HG03108 (cell line): Measurements from ENCODE around the gene EYS.
"Not testable (repeated sequence)": the region's sequence is repeated elsewhere in the genome, so short reads cannot be mapped to it uniquely, and the experiment has no call there.

Source experiments
- ATAC-seq: cut with Tn5 transposase; IDR thresholded peaks from one replicate; pipeline ENCODE4 v1.9.1; 2021; ENCODE audit warnings: moderate library complexity; ENCODE audit not compliant: unreplicated experiment

EYS gene

DNA sequence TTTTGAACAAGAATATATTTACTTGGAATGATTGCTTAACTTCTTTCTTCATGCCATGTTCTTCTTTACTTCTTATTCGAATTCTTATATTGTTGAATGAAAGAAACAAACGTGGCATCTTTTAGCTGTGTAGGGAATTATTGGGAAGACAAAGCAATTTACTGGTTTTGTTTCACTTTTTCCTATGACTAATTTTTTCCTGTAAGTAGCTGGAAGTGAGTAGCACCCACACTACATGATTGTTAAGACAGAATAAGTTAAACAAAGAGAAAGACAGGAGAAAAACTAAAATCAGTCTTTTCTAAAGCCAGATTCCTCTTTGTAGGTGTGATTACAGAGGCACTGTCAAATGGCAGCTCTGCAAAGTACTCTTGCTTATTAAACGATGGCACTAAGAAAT lies 593.4 kb downstream of the EYS start:
- no peak for ATAC-seq

DNA sequence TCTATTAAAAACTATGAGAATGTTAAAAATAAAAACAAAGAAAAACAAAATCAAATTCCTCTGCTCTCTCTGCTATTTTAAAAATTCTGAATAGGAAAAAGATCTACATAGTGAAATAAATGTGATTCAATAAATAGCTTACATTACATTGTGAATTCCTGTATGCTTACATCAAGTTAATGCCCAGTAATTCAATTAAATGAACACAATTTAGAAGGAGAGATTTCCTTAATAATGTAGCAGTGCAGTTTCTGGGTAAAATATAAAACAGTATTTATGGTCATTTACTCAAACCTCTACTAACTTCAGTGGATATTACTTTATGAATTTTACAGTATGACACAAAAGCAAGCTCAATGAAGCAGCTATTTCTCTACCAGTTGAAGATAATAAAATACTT lies 594.6 kb downstream of the EYS start:
- no peak for ATAC-seq

DNA sequence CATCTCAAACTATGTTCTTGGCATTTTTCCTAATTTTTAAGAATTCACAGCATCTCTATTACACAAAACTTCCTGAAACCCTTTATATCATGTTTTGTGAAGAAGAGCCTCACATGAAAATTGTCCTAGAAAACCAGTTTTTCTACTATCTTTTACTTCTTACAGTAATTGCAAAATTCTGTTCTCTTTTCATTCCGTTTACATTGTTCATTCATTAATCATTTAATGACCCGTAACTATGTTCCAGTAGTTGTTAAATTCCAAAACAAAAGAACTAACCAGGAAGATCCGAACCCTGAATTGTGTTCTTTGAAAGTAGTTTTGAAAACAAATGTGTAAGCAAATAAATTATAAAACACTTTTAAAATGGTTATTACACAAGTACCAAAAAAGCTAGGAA lies 597.0 kb downstream of the EYS start:
- no peak for ATAC-seq

DNA sequence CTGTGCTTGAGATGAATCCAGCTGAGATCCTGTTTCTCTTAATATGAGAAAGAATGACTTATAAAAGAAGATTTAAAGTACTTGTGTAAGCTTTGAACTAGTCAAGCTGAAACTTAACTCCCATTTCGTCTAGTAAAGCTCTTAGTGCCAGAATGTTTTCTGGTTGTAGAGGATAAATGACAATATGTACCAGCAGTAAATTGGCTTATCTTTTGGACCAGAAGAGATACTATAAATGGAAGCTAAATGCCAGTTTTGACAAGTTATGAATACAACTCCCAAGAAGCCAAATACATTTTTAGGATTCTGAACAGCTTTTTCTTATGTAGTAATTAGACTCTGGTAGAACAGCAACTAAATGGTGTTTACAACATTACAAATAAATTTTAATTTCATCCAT lies 608.7 kb downstream of the EYS start:
- no peak for ATAC-seq

DNA sequence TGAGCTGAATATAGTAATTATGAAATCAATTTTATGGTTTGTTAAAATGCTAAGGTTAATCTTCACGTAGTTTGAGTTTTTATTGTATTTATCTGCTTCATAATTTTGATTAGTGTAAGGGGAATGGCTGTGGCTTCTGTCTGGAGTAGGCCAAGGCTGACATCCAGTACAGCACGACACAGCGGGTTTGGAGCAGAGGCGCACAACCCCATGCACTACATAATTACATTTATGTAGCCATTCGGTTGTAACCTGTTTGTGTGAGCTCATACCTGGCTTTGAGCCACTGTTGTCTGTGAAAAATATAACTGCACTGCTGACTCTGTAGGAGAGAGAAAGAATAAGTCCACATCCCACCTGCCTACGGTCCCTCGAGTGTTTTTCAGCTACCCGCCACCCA lies 615.5 kb downstream of the EYS start:
- no peak for ATAC-seq

DNA sequence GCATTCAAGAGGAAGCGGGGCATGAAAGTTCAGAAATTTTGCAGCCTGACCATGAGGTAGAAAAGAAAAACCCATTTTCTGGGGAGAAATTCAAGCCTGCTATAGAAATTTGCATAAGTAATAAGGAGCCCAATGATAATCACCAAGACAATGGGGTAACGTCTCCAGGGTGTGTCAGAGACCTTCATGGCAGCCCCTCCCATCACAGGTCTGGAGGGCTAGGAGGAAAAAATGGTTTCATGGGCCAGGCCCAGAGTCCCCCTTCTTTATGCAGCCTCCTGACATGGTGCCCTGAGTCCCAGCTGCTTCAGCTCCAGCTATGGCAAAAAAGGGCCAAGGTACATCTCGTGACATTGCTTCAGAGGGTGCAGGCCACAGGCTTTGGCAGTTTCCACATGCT lies 618.5 kb downstream of the EYS start:
- no peak for ATAC-seq

DNA sequence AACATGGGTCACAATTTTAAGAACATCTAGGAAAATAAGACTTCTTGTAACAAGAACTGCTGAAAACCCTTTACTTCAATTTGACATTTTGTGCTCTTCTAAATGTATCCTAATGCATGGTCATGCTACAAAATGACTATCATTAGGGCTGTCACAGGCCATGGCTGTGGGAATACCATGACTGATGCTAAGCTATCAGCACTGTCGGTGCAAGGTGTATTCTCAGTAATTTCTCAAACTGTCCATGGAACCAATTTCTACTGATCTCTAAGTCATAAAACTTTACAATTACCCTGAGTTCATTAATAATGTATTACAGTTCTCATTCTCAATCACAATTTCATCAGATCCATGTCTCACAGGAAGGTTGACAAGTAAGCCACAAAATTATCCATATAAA lies 625.3 kb downstream of the EYS start:
- ATAC-seq: no peak

DNA sequence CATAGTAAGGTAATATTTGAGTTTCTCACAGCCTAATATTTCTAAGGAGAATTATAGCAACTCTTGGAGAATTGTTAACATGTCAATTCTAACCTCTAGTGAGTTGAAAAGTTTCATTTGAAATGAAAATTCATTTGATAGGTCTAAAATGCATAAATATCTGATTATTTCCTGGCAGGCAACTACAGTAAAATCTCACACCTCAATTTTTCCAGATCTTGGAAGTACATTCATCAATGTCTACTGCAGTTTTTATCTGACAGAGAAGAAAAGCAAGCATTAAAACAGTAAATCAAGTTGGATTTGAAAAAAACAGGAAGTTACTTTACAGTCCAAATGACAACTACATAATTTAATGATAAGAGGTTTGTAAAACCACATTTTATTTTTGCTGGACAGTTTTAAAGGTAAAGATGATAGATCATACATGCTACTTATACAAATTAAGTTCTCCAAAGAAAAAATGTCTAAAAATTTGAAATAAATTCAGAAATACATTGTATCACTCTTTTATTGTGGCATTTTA lies 631.3 kb downstream of the EYS start:
- ATAC-seq: no peak

DNA sequence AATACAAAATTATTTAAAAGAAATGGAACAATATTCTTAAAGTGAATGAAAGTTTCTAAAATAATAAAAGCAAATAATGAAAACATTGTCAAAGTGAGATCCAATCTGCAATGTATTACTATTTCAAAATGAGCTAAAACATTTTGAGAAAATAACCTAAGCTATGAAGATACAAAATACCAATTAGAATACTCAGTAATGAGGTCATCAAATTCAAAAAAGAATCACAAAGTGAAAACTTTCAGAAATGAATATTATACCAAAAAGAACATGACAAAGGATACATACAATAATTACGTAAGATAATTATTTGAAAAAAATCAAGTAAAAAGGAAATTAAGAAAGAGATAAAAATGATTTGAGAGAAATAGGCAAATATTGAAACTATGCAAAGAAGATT lies 634.5 kb downstream of the EYS start:
- no peak for ATAC-seq

DNA sequence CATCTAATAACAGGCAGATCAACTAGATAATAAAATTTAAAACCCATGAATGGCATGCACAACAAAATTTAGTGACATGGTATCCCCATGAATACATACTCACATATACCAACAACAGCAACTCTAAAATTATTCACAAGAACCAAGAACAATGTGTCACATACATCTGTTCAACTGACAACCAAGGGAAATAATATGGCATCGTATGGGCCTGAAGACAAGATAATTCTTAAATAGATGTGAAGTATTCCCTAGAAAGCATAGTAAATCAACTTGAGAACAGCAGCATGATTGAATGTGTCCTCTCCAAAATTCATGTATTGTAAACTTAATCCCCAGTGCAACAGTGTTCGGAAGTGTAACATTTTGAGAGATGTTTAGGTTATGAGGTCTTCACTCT lies 635.5 kb downstream of the EYS start:
- no peak for ATAC-seq

DNA sequence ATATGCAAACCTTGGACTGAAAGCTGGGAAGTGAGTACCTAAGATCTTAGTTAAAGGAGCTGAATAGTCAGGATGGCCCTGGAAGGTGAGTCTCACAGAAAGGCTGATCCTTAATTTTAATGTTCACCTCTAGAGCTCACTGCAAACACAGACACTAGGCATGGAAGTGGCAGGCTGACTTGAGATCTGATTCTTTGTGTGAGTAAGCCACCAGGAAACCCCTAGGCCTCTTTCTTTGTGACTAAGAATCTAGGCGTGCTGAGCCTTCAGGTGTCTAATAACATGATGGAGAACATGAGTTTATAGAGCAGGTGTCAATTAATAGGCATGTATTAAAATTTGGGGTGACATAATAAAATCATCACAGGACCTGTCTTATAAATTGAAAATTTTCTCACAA lies 642.2 kb downstream of the EYS start:
- ATAC-seq: no peak

DNA sequence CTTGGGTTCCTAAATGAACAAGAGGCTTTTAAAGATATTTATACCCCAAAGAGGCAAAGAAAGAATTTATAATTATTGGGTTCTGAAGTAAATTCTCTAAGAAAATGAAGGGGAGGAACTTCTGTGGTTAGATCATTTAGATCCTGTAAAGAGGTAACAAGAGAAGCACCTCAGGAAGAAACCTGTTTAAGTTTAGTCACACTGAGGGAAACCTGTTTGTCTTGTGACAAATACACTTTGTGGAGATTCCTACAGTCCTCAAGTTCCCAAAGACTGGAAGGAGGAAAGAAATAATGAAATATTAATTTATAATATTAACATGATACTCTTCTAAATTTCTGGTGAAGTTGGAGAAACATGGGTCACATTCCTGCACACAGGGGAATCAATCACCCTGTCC lies 647.5 kb downstream of the EYS start:
- ATAC-seq: no peak

DNA sequence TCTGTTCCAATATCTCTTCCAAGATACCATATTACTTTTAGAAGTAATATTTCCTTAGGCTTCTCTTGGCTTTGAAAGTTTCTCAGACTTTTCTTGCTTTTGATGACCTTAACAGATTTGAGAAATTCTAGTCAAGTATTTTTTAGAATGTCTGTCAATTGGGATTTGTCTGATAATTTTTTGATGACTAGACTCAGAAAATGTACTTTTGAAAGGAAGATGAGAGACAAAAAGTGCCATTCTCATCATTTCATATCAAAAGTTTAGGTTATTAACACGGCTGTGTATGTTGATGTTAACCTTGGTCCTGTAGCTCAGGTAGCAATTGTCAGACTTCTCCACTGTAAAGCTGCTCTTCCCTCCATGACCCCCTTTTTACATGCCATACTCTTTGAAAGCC lies 651.5 kb downstream of the EYS start:
- ATAC-seq: no peak

DNA sequence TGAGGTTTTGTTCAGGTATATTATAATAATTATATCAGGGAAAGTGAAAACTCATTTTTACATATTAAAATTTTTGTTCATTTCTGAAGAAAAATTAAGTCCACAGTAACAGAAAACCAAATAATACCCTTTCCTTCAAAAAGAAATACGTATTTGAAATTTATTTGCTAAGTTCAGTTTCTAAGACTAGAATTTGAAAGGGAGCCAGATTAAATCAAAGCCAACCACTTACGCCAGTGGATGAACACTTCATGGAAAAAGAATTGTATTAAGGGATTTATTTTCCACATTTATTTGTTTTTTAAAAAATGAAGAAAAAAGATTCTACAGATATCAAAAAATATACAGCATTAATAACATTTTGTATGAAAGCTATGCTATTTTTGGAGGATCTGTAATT lies 654.4 kb downstream of the EYS start:
- ATAC-seq: no peak

DNA sequence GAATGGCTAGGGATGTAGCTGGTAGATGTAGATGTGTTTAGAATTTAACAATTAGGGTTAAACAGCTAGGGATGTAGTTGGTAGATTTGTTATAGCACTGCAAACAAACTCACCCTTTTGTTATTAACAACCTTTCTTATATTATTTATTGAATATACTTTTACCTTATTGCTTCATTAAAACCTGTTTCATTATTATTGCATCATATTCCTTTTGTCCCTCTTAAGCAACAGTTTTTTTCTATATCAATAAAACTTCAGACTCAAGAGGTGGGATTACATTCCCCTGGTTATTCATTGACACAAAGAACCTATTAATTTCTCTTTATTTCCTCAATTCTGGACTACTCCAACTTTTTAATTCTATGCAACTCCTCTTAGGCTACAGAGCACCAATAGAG lies 661.2 kb downstream of the EYS start:
- ATAC-seq: no peak

DNA sequence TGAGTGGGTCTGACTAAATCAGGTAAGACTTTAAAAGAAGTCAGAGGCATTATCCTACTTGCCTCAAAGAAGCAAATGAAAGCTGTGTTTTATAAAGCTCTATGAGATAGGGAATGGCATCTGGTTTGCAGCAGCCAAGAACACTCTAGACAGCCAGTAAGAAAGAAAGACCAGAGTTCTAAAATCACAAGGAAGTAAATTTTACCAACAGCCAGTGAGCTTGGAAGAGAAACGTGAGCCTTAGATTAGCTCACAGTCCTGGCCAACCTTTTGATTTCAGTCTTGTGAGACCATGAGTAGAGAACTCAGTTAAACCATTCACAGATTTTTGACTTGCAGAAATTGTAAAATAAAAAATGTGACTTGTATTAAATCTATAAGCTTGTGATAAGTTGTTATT lies 693.0 kb downstream of the EYS start:
- ATAC-seq: no peak

DNA sequence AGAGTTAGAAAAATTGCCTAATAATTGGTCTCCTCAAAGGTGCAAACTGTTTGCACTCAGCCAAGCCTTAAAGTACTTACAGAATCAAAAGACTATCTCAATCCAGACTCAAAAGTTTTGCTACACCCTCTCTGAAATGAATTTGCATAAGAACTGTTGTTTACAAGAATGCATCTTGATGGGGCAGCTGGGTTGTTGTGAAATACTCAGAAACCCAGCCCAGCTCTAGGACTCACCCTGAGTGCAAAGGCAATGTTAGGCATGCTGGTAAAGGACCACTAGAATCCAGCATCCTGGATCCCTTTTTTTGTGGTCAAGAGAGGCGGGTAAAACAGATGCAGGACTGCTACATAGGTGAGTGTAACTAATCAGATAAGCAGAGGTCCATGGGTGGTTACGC lies 700.2 kb downstream of the EYS start:
- ATAC-seq: no peak

DNA sequence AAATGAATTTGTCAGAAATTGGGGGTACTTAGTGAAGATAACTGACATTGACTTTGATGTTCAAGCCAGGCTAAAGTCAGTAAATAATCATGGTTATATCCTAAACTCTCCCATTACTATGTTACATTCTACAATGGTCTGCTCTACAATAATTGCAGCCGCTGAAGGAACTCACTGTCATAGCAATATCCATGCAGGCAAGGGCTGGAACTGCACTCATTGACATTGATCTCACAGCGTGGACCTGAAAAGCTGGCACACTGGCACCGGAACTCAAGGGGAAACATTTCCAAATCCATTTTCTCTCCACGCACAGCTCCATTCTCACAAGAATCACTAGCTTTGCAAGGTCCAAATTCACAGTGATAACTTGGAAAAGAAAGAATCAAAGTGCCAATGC lies 702.7 kb downstream of the EYS start:
- no peak for ATAC-seq

DNA sequence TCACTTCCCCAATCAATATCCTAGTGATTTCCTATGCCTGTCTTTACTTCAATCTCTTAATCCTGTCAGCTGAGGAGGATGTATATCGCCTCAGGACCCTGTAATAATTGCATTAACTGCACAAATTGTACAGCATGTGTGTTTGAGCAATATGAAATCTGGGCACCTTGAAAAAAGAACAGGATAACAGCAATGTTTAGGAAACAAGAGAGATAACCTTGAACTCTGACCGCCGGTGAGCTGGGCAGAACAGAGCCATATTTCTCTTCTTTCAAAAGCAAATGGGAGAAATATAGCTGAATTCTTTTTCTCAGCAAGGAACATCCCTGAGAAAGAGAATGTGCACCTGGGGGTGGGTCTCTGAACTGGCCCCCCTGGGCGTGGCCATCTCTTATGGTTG lies 704.1 kb downstream of the EYS start:
- not testable (repeated sequence) for ATAC-seq

DNA sequence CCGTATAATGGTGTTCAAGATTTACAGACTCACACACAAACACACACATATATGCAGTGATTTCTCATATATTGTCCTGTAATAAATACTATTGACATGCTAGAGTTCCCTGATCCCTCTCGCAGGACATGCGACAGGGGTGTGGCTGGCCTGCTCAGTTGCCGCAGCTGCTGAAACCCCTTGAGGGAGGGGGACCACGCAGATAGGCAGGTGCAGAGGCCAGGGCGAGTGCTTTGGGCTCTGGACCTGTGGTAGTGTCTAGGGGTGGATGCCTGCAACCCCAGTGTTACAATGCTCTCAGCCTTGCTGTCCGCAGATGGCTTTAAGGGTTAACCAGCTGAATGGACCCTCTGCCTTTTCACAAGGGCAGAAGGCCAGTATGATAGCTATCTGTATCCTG lies 706.2 kb downstream of the EYS start:
- no peak for ATAC-seq

DNA sequence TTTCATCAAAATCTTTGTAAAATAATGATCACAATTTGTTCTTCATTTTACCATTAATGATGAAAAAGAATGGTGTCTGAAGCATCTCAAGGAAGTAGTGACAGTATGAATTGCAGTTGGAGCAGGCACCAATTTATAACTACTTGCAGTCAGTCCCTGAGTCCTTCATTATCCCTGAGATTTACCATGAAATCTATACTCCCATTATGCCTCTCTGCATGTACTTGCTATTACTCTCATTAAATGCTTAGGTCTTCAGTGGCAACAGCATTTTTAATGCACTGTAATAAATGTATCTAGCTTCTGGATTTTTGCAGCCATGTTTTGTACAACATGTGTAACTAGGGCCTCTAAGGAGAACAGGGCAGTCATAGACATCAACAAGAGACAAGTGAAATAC lies 708.8 kb downstream of the EYS start:
- no peak for ATAC-seq

DNA sequence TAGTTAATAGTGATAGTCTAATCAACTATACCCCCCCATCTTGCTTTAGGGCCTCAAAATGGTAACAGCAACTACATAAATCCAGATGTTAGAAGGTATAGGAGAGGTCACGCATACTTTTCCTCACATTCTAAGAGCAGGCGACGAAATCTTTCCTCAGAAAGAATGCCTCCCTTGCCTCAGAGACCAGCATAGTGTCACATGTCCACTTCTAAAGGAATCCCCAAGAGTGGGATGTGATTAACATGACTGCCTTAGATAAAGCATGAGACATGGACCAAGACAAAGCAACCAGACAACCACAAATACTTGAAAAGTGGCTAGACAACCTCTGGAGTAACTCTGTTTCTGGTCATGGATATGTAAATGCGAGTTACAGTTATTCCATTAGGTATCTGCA lies 710.7 kb downstream of the EYS start:
- ATAC-seq: no peak

DNA sequence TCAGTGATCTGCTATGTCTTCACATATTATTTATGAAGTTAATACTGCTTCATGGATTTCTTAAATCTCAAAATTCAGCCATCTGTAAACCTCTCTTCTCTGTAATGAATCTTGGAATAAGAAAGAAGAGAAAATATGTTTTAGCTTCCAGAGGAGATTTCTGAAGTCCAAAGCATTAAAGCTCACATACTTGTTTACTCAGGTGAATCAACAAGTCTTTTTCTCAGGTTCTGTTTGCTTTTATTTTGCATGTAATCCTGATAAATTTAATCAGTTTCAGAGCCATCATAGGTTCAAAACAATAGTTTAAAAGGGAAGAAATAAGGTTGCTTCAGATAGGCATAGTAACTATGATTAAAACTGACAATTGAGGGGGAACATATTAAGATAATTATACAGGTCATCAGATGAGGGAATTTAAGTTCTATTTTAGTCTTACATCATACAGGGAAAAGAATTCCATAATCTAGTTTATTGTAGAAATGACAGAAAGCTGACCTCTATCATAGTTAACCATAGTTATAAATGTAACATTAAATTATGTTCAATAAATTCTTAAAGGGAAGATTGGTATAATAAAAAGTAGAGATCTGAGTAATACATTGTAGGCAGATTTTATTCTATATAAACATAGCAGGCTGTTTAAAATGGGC lies 716.2 kb downstream of the EYS start:
- no peak for ATAC-seq
